B cell (primary cell): ENCODE results near the gene AXIN1. TPM values are rescaled to one million over a fixed set of nuclear protein-coding genes. Genes with fewer than 3 reads are reported as not detected.

Source experiments
- ATAC-seq: fragments of 200-7000 bp; cut with Tn5 transposase; one replicate; pipeline ENCODE4 v1.10.0; 2021; ENCODE audit warnings: low read depth, mild to moderate bottlenecking, moderate number of reproducible peaks, moderate library complexity
- CTCF ChIA-PET: fragments of 350-600 bp; sonication (Branson Sonifier 250); formaldehyde crosslinking; loops from one replicate; lab custom pipeline; 2021; ENCODE audit warnings: antibody characterized with exemption, inconsistent platforms; lab: Charles Lee
- POLR2A ChIA-PET: fragments of 350-600 bp; sonication (Branson Sonifier 250); formaldehyde crosslinking; loops from one replicate; lab custom pipeline; 2021; ENCODE audit warnings: antibody characterized with exemption; lab: Charles Lee
- DNase-seq: peaks from one replicate; pipeline ENCODE4 v3.0.0; 2013
- H2AFZ ChIP-seq: 2 replicates; pipeline ENCODE4 v1.6.1; 2012; ENCODE audit warnings: mild to moderate bottlenecking, low read depth, low read length; ENCODE audit not compliant: insufficient read depth, poor library complexity, severe bottlenecking
- H3K27ac ChIP-seq, 2 donors: 1 replicate in 1 of 2; 2 replicates in 1 of 2; pipeline ENCODE4 v1.5.1; 2012 to 2013; ENCODE audit warnings: low read length in 2 of 2, mild to moderate bottlenecking in 2 of 2, moderate library complexity in 1 of 2
- H3K27me3 ChIP-seq, 4 experiments: fragments of 200-600 bp in 1 of 4; sonication (generic) in 1 of 4; replicated peaks in 1 of 4; 1 replicate in 2 of 4; 2 replicates in 2 of 4; pipeline versions ENCODE4 v1.6.1 to v1.7.0; 2013 to 2016; ENCODE audit warnings: low read length in 3 of 4, mild to moderate bottlenecking in 2 of 4, mixed read lengths in 1 of 4, moderate library complexity in 1 of 4; ENCODE audit not compliant: insufficient read depth in 4 of 4, control insufficient read depth in 3 of 4; ENCODE audit errors: control extremely low read depth in 1 of 4
- H3K36me3 ChIP-seq, 2 experiments: replicated peaks in 1 of 2; 1 replicate in 1 of 2; 2 replicates in 1 of 2; pipeline versions ENCODE4 v1.6.1 to v1.7.1; 2013; ENCODE audit warnings: low read length in 1 of 2; ENCODE audit not compliant: insufficient read depth in 2 of 2, control insufficient read depth in 1 of 2; ENCODE audit errors: control extremely low read depth in 1 of 2, extremely low read depth in 1 of 2
- H3K4me1 ChIP-seq, 2 donors: fragments of 200-600 bp in 1 of 2; sonication (generic) in 1 of 2; 1 replicate in 1 of 2; 2 replicates in 1 of 2; pipeline versions ENCODE4 v1.5.1 to v1.6.1; 2013 to 2017; ENCODE audit warnings: low read length in 2 of 2; ENCODE audit not compliant: control insufficient read depth in 2 of 2, insufficient read depth in 2 of 2
- H3K4me2 ChIP-seq: replicated peaks from 2 replicates; pipeline ENCODE3; 2012; ENCODE audit warnings: mild to moderate bottlenecking, low read depth, low read length; ENCODE audit not compliant: poor library complexity, severe bottlenecking
- H3K4me3 ChIP-seq, 5 experiments: fragments of 200-600 bp in 1 of 5; sonication (generic) in 1 of 5; 1 replicate in 3 of 5; 2 replicates in 2 of 5; pipeline versions ENCODE4 v1.5.1 to v1.7.0; 2011 to 2016; ENCODE audit warnings: low read length in 4 of 5, mild to moderate bottlenecking in 4 of 5, low read depth in 2 of 5, control low read depth in 1 of 5, moderate library complexity in 1 of 5; ENCODE audit not compliant: insufficient read depth in 1 of 5; ENCODE audit errors: control extremely low read depth in 1 of 5, extremely low read depth in 1 of 5
- H3K79me2 ChIP-seq: fragments of 200-600 bp; sonication (generic); one replicate; pipeline ENCODE4 v1.6.0; 2016; ENCODE audit warnings: low read length; ENCODE audit not compliant: control insufficient read depth, insufficient read depth
- H3K9ac ChIP-seq: fragments of 200-600 bp; sonication (generic); 2 replicates; pipeline ENCODE4 v1.6.1; 2017; ENCODE audit warnings: mild to moderate bottlenecking, low read length, moderate library complexity
- H3K9me3 ChIP-seq, 3 donors: one replicate each; pipeline versions ENCODE4 v1.6.1 to v1.7.1; 2013; ENCODE audit warnings: low read length in 2 of 3; ENCODE audit not compliant: control insufficient read depth in 2 of 3, insufficient read depth in 1 of 3; ENCODE audit errors: control extremely low read depth in 1 of 3
- H4K20me1 ChIP-seq: 2 replicates; pipeline ENCODE4 v1.6.0; 2012; ENCODE audit warnings: mild to moderate bottlenecking, low read length; ENCODE audit not compliant: insufficient read depth, control insufficient read depth, poor library complexity, severe bottlenecking
- H3K27ac Mint-ChIP-seq: one replicate; pipeline ENCODE4 v1.8.0; 2021; ENCODE audit warnings: mixed read lengths
- H3K27me3 Mint-ChIP-seq: one replicate; pipeline ENCODE4 v1.8.0; 2021; ENCODE audit warnings: mixed read lengths
- H3K4me1 Mint-ChIP-seq: one replicate; pipeline ENCODE4 v1.8.0; 2021; ENCODE audit warnings: mixed read lengths
- H3K4me3 Mint-ChIP-seq: one replicate; pipeline ENCODE4 v1.8.0; 2021; ENCODE audit warnings: mixed read lengths
- H3K9me3 Mint-ChIP-seq: one replicate; pipeline ENCODE4 v1.8.0; 2022; ENCODE audit warnings: mixed read lengths; ENCODE audit not compliant: insufficient read depth
- EZH2 ChIP-seq: IDR thresholded peaks from 2 replicates; pipeline ENCODE4 v1.6.1; 2012; ENCODE audit warnings: borderline replicate concordance, low read depth, mild to moderate bottlenecking, moderate library complexity, low read length; ENCODE audit not compliant: insufficient read depth, poor library complexity, severe bottlenecking
- WGBS: methylation state at CpG from one replicate; pipeline ENCODE4 v1.1.5; 2013; ENCODE audit warnings: missing lambda C conversion rate; ENCODE audit not compliant: insufficient coverage; 5-methylcytosine and 5-hydroxymethylcytosine counted together
- intact Hi-C: fragments of 100-400 bp; cut with micrococcal nuclease; formaldehyde crosslinking; loops from one replicate; pipeline ENCODE4 v1.10.0; 2022
- polyA plus RNA-seq: library from polyadenylated mRNA; depleted of rRNA; stranded (reverse); fragments of >200 nt; gene quantifications from 2 replicates; pipeline ENCODE4 v1.2.3, GENCODE V29; 2012
- total RNA-seq, 2 donors: library from RNA; stranded (reverse); fragments of 120-200 nt in 1 of 2; gene quantifications; 1 replicate in 1 of 2; 2 replicates in 1 of 2; pipeline versions ENCODE4 v1.2.3 to v1.2.4, GENCODE V29; 2013 to 2022
- TF ChIP-seq, protein P1 (sequence below): fragments of 200-600 bp; IDR thresholded peaks from one replicate; pipeline ENCODE4 v1.8.0; 2022; ENCODE audit warnings: antibody characterized with exemption, mild to moderate bottlenecking

AXIN1 gene
- total and polyA plus RNA-seq, 2 donors (not counting 1 experiment from before 2014, with no cell fraction given), result 39.0 to 40.8 TPM

- DNase-seq (no peak), ATAC-seq (no peak)
- H3K4me2 ChIP-seq, result no peak overlapping the region
- Mint-ChIP-seq H3K27ac (no peak overlapping the region), H3K27me3 (no peaks in the 10 kb centered on the region), H3K4me1 (peaks cover 8% of the 10 kb centered on the region), H3K4me3 (no peak overlapping the region), H3K9me3 (no peaks in the 10 kb centered on the region)
- WGBS, result 60% methylated on average over 6 of the region's 6 CpGs
- POLR2A ChIA-PET, result interaction anchor here (0.6 kb wide), 1 partner anchor 39 kb away, joined by 3 read pairs; no protein-coding TSS in a partner anchor
- H3K4me3 ChIP-seq, result no peak overlapping the region
- H3K27ac ChIP-seq, result no peak overlapping the region
- no peaks in the 10 kb centered on the region for H3K9me3 ChIP-seq
- no peaks in the 10 kb centered on the region for H4K20me1 ChIP-seq
- H3K27me3 ChIP-seq, result no peaks in the 10 kb centered on the region
- H3K4me1 ChIP-seq, result peaks cover 9 to 17% of the 10 kb centered on the region in 2 donors
- TF ChIP-seq EZH2, result no peak
- TF ChIP-seq, protein P1, sequence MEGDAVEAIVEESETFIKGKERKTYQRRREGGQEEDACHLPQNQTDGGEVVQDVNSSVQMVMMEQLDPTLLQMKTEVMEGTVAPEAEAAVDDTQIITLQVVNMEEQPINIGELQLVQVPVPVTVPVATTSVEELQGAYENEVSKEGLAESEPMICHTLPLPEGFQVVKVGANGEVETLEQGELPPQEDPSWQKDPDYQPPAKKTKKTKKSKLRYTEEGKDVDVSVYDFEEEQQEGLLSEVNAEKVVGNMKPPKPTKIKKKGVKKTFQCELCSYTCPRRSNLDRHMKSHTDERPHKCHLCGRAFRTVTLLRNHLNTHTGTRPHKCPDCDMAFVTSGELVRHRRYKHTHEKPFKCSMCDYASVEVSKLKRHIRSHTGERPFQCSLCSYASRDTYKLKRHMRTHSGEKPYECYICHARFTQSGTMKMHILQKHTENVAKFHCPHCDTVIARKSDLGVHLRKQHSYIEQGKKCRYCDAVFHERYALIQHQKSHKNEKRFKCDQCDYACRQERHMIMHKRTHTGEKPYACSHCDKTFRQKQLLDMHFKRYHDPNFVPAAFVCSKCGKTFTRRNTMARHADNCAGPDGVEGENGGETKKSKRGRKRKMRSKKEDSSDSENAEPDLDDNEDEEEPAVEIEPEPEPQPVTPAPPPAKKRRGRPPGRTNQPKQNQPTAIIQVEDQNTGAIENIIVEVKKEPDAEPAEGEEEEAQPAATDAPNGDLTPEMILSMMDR, result no peak
- CTCF ChIA-PET, result interaction anchor here (0.9 kb wide), 1 partner anchor 19 kb away, joined by 3 read pairs; the partner anchor contains the start of gene FAM234A
- no peak overlapping the region for H2AFZ ChIP-seq
- peaks cover 26% of the 10 kb centered on the region for H3K79me2 ChIP-seq
- no peak overlapping the region for H3K9ac ChIP-seq
- intact Hi-C loops, result no loop called here
- H3K36me3 ChIP-seq, result peaks cover 0 to 22% of the 10 kb centered on the region in 2 experiments
Observed at GRCh38 chr16:253833-254232, 98.7 kb downstream of the AXIN1 start.
